ENCODE results near the gene SPINK4. TPM values are rescaled to one million over a fixed set of nuclear protein-coding genes. Genes with fewer than 3 reads are reported as not detected.

The SPINK4 gene
- total RNA-seq, 1 donor from 2014 or later, result not detected

DNA sequence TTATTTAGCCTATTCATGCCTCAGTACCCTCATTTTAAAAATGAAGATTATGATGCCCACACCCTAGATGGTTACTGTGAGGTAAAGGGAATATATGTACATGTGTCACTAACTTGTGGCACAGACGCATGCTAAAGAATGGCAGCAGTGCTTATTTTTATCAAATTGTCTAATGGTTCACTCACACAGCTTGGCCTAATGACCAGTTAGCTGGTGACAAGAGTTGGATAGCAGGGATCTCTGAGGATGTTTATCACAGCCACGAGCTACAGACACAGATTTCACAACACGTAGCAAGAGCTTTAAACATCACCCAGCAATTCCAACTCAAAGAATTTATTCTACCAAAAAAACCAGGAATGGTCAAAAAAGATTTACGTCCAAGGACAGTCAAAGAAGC is 17.3 kb downstream of the SPINK4 start:
- DNase-seq (ENCODE audit: low read depth), result no peak

GRCh38 chr9:33260372-33260771 is 20.4 kb downstream of the SPINK4 start:
- no peak for DNase-seq (ENCODE audit: low read depth)

GRCh38 chr9:33263131-33264002 is 23.4 kb downstream of the SPINK4 start:
- peak; percentile 67 for DNase-seq (ENCODE audit: low read depth)

GRCh38 chr9:33264003-33264472 is 24.1 kb downstream of the SPINK4 start:
- DNase-seq (ENCODE audit: low read depth), result no peak

- peak; percentile 98 for DNase-seq (ENCODE audit: low read depth)
Observed at GRCh38 chr9:33264473-33265177, 24.7 kb downstream of the SPINK4 start, which contains the start of the genes BAG1 and CHMP5. BAG1 (minus strand) TSS chr9:33264708. CHMP5 (plus strand) TSS chr9:33265049; CDS start chr9:33265079, 30 bp downstream.

- DNase-seq (ENCODE audit: low read depth), result no peak
Observed at GRCh38 chr9:33265211-33265865, 25.4 kb downstream of the SPINK4 start.

DNA sequence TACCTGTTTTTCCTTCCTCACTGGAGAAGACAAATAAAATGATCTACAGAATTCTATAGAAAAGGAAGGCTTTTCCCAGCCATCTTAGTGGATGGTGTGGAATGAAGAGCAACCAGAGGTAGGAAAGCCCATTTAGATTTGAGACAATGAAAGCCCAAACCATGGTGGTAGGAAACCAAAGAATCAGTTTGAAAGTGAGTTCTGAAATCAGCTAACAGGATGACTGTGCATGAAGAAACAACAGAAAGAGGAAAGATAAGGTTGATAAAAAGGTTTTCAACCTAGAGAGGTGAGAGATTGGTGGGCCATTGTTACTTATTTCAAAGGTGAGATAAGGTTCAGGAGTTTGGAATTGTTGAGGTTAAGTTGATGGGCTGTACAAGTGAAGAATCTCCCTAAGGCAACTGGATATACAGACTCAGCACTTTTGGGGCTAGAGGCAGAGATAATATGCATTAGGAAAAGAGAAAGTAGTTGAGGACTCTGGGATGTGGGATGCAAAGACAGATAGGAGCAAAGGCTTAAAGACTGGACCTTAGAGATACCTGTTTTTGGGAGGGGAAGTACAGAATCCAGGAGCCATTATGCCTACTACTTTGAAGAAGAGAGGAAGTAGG is 27.3 kb downstream of the SPINK4 start:
- DNase-seq (ENCODE audit: low read depth), result no peak

DNA sequence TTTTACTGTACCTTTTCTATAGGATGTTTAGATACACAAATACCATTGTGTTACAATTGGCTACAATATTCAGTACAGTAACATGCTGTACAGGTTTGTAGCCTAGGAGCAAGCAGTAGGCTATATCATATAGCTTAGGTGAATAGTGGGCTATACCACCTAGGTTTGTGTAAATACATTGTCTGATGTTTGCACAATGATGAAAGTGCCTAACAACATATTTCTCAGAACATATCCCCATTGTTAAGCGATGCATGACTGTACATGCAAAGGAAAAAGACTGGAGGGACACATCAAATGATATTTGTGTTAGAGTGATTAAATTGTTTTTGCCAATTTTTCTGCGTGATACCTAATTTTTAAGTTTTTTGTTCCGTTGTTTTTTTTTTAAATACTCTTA is 30.2 kb downstream of the SPINK4 start:
- no peak for DNase-seq (ENCODE audit: low read depth)

DNA sequence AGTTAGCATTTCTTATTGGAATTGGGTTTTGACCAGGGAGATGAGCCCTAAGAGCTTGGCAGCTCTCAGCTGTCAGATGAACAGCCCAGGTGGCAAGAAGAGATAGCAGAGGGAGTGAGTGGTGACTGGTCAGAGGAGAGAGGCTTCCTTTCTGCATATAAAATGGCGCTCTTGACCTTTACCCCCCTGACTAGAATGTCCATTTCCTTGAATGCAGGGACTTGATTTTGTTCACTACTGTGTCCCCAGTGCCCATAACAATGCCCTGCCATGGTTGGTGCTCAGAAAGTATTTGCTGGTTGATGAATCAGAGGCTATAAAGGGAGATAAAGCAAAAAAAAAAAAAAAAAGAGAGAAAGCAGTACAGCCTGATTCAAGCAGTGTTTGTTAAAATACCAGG is 32.1 kb downstream of the SPINK4 start:
- DNase-seq (ENCODE audit: low read depth), result peak; percentile 90

DNA sequence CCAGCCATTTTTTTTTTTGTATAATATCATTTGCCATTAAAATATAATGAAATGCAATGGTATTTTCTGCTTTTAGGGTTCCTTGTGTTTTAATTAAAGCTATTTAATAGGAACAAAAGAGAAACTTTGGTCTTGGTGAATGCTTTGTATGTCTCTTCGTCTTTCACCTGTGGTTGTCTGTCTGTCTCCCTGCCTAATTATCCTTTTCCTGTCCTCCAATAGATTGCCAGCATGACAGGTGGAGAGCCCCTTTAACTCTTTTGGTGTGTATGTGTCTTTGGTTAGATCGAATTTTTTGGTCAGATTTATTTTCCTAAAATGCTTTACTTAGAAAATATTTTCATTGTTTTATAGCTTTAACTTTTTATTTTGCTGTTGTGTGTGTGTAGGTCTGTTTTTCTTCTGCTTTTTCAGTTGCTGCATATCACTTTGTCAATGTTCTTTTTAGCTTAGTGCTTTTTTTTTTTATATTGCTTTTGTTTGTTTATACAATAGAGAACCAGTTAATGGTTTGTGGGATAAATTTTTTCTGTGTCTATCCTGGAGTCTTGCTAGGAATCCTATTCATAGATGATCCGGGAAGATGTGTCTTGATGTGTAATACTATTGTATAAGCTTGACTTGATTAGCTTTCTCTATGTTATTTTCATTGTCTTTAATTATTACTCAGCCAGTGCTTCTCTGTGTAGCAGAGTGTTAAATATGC is 33.5 kb downstream of the SPINK4 start:
- peak; percentile 59 for DNase-seq (ENCODE audit: low read depth)

GRCh38 chr9:33273972-33274328 is 34.0 kb downstream of the SPINK4 start:
- DNase-seq (ENCODE audit: low read depth), result peak; percentile 41

DNA sequence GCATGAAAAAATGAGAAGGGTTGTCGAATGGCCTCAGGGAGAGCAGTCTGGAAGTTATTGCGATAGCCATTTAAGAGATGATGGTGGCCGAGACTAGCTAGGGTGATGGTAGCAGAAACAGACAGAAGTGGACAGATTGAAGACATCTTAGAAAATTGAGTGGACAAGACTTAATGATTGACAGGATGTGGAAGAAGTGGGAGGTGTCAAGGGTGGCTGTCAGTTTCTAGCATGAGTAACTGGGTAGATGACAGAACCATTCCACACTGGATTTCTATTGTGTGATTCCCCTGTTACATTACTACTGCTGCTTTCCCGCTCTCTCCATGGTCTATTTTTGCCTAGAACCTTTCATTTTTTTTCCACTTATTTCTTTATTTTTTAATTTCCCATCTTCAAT is 37.5 kb downstream of the SPINK4 start:
- DNase-seq (ENCODE audit: low read depth), result peak; percentile 10

- DNase-seq (ENCODE audit: low read depth), result no peak
Observed at GRCh38 chr9:33285502-33285901, 45.5 kb downstream of the SPINK4 start.

GRCh38 chr9:33287087-33287490 is 47.1 kb downstream of the SPINK4 start:
- DNase-seq (ENCODE audit: low read depth), result peak; percentile 71

DNA sequence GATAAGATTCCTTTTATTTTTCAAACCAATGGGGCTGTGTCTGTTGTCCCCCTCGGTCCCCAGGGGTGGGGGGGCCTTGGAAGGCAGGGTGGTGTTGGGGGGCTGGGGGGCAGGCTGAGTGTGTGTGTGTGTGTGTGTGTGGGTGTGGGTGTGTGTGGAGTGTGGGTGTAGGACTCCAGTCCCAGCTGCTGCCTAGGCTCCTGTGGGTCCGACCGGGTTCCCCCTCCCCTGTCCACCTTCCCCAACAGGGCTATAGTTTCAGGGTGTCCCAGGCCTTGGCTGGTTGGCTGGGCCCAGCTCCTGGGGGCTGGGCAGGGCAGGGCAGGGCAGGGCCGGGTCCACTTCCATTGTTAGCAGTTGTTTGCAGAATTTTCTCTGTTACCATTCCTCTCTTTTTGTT is 48.3 kb downstream of the SPINK4 start:
- DNase-seq (ENCODE audit: low read depth), result no peak

DNA sequence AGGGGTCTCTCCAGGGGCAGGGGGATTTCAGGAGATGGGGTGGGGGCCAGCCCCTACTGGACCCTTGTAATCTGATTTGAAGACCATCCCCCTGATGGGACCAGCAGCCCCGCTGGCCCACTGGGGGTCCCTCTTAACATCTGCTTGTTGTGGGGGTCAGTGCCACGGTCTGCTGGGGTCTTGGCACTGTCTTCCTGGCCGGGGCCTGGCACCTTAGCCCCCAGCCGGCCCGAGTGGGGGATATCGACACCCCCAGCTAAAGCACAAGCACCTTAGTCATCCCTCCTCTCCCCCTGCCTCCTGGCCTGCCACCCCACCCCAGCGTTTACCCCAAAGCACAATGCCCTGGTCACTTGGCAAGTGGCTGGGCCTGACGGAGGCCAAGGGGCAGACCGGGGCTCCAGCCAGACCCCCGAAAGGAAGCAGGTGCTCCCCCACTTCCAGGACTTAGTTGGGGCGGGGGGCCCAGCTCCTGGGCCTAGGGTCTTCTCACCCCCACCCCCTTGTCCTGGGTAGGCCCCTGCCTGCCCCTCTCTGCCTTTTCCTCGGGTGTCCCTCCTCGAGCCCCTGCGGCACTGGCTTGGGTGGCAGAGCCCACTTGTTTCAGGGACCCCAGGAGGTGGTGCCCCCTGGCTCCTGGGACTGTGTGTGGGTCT is 49.0 kb downstream of the SPINK4 start:
- no peak for DNase-seq (ENCODE audit: low read depth)

GRCh38 chr9:33289496-33289895 is 49.5 kb downstream of the SPINK4 start:
- DNase-seq (ENCODE audit: low read depth), result peak; percentile 15

DNA sequence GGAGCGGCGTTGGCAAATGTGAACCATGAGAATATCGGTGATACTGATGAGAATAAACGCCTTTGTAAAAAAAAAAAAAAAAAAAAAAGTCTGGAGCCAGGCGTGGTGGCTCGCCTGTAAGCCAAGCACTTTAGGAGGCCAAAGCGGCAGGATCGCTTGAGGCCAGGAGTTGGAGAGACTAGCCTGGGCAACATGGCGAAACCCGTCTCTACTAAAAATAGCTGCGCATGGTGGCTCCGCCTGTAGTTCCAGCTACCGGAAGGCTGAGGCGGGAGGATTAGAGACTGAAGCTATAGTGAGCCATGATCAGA is 49.9 kb downstream of the SPINK4 start:
- DNase-seq (ENCODE audit: low read depth), result no peak

DNA sequence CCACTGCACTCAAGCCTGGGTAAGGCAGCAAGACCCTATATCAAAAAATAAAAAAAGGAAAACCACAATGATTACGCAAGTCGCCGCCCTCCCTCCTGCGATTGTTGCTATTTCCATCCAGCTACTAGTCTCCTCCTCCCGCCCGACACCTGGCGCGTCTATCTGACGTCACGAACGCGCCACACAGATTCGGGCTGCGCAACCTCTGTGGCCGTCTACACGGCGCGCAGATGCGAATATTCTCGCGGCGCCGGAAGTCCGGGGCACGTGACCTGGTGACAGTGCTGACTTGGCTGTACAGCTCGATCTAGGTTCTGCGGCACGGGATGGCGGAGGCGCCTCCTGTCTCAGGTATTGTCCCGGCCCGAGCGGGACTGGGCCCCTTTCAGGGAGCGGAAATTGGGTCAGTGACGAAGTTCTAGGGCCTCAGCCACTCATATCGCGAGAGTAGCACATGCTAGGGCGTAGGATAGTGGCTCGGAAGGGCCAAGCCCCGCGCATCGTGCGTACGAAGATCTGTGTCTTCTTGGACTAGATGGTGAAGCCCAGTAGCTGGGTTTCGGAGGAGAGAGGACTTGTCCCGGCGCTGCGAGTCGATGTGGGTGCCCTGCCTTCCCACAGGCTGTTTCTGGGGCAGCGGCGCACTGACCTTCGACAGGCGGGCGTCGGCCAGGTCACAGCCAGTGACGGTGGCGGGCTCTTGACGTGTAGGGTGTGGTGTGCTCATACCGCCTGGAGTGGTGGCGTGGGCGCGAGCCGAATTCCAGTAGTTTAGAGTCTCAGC is 50.5 kb downstream of the SPINK4 start, which contains the start of gene NFX1:
TSS of gene NFX1 (plus strand) at position 270 of the 784 bp plus-strand sequence. CDS start at position 327, 57 bp downstream.
- DNase-seq (ENCODE audit: low read depth), result peak; percentile 93

- no peak for DNase-seq (ENCODE audit: low read depth)
Observed at GRCh38 chr9:33291031-33291397, 51.0 kb downstream of the SPINK4 start.

All from renal cortical epithelial cell (primary cell).